ENCODE results near the gene TEX36.
"Not testable (repeated sequence)": the region's sequence is repeated elsewhere in the genome, so short reads cannot be mapped to it uniquely, and the experiment has no call there.

TEX36 gene, protein sequence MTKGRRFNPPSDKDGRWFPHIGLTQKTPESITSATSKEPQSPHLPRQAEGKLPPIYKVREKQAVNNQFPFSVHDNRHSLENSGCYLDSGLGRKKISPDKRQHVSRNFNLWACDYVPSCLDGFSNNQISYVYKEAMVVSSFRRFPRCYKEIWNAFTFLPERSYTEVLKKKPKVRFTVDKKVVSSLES

DNA sequence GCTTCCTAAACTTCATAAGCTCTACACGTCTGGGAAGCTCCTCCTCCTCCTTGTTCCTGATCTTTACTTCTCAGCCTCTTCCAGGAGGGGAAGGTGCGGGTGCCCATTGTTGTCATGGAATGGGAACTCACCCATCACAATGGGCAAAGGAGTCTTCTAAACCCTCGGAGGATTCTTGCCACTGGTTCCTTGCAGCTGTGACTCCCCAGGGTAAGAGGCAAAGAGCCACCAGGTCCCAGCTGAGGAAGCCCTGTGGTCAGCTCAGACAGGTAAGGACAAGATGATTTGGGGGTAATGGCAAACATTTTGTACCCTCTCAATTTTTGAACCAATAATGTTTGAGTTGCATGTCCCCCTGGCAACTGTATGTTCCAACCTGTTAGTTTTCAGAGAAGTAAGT is at the start of gene TEX36:
Gene TEX36 (minus strand): TSS at position 101 of the 400 bp plus-strand sequence. CDS start 174 bp downstream, outside the sequence.
- no peak for DNase-seq (ENCODE audit: low read depth in 2 of 2, low spot score in 1 of 2)

DNA sequence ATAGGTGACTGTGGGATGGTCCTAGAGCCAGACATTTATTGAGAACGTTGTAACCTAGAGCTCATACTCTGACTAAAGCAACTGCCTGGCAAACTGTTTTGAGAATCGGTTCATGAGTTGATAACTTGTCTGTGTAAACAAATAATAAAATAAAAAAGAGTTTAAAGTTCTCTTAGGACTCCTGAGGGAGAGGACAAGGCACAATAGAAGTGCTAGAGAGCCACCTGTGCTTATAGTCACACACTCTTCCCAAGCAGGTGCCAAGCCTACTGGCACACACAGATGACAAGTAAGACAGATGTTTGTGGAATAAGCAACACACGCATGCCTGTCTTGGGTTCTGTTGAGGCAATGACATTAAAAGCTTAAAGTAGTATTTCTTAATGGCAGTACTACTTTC is 44.5 kb upstream of the TEX36 start:
- no peak for DNase-seq (ENCODE audit: low read depth in 2 of 2, low spot score in 1 of 2)

DNA sequence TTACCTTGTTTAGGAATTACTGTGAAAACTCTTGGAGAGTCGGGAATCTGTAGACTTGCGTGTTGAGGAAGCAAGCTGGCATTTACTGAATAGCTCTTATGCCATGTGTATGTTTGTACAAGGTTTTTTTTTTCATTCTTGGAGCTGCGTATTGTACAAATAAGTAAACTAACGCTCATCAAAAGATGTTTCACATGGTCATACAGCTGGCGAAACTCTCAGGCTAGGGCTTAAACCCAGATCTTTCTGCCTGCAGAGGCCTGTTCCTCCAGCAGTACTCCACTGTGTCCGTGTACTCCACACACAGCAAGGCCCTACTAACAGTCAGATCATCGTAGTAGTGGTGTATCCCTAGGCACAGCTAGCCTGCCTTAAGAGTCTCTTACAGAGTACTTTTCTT is 44.0 kb upstream of the TEX36 start:
- no peak for DNase-seq (ENCODE audit: low read depth in 2 of 2, low spot score in 1 of 2)

DNA sequence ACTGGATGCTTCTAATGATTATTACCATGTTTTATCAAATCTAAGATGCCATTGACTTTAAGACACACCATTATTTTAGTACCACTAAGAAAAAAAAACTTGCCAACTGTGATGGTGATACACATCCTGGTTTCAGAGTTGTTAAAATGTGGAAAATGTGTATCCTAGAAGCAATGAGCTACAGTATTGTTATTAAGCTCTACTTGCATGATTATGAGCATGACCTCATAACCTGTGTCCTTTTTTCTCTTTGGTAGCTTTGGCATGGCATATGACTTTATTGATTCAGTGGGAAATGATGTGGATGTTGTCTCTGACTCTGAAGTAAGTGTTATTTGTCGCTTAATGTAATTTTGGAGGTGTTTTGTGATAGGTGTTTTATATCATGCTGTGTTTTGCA is 39.8 kb upstream of the TEX36 start:
- DNase-seq (ENCODE audit: low read depth in 2 of 2, low spot score in 1 of 2): no peak

DNA sequence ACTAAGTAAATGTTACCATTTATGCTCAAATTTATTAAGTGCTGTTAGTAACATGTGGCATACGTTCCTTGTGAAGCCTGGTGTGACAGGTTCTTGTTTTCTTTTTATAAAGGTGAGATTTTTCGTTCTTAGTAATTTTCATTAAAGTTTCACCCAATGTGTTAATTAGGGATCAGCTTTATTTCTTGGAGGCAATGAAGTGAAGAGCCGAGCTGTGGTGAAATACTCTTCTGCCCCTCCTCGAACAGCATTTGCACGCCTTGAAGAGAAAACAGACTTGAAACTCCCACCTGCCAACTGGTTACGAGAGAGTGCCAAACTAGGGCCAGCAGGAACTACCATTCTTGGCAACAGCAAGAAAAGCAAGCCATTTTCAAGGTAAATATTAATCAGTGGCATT is 38.1 kb upstream of the TEX36 start:
- DNase-seq (ENCODE audit: low read depth in 2 of 2, low spot score in 1 of 2): no peak

DNA sequence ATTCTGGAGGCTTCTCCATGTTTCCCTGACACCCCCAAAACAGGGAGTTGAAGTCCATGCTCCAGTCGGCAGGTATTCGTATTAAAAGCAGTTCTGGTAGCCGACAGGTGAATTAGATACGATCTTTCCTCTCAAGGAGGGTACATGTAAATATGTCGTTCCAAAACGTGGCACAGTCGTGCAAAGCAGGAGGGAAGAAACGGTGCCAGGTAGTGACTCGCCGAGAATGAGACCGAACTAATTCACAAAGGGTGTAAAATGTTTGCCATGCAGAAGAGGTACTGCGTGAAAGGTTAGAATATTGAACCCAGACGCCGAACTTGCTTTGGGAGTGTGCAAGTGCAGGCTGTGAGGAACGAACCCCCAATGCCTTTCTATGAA is 37.0 kb upstream of the TEX36 start:
- DNase-seq (ENCODE audit: low read depth in 2 of 2, low spot score in 1 of 2): no peak

DNA sequence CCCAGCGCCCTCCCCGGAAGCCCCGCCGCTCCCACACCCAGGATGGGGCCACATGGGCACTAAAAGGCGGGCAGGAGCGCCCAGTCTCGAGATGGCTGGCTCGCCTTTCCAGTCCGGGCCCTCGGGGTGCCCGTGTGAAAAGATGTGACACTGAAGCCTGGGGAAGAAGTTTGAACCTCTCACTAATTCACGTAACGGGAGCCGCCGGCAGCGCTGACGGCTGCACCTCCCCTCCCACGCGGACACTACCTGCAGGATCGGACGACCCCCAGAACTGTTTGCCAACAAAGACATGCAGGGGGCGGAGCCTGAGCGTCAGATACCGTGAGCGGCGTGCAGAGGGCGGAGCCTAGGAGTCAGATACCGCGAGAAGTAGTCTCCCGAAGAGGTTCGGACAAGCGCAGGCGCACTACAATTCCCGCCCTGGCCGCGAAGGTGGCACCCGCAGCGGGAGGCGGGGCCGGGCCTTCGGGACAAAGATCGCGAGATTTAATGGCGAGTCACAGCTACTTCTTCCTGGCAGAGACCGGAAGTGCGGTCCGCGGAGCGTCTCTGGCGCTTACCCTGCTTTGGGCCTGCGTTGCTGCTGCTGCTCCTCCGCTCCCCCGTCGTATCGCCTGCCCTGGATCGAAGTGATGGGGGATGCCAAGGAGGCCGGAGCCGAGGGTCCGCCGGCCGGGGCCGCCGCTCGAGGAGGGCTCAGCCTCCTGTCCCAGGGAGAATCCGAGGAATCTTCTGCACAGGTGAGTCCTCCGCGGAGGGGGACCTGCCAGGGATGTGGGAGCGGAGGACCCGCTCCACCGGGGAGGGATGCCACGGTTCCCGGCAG is 36.4 kb upstream of the TEX36 start, which contains the start of gene EDRF1:
Gene EDRF1 (plus strand): TSS at position 537 of the 829 bp plus-strand sequence. CDS start 99 bp downstream, at position 636.
- peak; percentile 98 for DNase-seq (ENCODE audit: low read depth in 2 of 2, low spot score in 1 of 2)

DNA sequence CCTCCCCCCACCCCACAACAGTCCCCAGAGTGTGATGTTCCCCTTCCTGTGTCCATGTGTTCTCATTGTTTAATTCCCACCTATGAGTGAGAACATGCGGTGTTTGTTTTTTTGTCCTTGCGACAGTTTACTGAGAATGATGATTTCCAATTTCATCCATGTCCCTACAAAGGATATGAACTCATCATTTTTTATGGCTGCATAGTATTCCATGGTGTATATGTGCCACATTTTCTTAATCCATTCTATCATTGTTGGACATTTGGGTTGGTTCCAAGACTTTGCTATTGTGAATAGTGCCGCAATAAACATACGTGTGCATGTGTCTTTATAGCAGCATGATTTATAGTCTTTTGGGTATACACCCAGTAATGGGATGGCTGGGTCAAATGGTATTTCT is 31.8 kb upstream of the TEX36 start:
- not testable (repeated sequence) for DNase-seq (ENCODE audit: low read depth in 2 of 2, low spot score in 1 of 2)

DNA sequence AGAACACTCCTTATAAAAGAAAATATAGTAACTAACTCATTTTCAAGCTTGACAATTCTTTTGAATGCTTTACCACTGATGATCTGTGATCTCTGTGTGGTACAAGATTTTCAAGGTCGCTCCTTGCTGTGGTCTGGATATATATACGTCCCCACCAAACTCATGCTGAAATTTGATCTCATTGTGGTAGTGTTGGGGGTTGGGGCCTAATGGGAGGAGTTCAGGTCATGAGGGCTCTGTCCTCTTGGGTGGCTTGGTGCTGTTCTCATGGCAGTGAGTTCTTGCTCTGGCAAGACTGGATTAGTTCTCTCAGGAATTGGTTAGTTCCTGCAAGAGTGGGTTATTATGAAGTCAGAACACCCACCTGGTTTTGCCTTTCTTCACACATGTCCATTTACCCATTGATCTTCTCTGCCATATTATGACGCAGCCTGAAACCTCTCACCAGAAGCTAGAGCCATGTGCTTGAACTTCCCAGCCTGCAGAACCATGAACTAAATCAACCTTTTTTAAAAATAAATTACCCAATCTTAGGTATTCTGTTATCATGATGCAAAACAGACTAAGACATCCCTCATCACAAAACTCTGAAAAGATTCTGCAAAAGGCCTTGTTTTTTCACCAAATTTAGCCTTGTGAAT is 28.3 kb upstream of the TEX36 start:
- DNase-seq (ENCODE audit: low read depth in 2 of 2, low spot score in 1 of 2): no peak

DNA sequence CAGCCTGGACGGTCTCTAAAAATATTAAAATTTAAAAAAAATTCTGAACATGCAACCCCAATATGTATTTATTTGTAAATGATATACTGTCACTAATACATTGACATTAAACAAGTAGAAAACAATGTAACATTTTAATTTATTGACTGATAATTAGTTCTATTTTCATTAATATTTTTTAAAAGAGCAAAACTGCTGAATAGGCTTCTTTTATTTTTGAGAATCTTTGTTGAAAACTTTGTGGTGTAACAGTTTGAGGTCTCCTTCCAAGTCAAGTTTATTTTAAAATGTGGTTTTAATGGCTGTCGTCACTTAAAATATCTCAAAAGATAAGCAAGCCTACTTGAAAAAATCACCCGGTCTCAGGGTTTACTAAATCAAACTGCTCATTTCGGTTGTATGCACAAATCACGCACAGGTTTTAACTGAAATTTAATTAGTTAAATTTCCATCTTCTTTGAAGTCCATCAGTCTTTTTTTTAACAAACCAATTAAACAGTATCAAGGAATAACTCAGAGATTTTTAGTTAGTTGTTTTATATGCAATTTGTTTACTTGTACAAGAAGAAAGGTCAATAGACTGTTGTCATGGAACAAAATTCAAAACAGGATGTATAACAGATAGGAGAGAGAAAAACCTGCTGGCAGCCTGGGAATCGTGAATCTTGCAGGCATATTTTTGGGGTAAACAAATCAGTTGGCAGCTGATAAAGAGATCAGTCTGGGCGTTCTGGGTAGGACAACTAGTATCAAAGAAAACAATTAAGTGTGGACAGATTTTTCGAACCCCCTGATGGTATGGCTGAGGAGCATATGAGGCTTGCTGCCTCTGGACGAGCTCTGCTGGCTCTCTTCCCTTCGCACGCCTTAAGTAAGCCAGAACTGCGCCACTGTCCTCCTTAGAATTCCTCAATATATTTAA is 26.9 kb upstream of the TEX36 start:
- no peak for DNase-seq (ENCODE audit: low read depth in 2 of 2, low spot score in 1 of 2)

DNA sequence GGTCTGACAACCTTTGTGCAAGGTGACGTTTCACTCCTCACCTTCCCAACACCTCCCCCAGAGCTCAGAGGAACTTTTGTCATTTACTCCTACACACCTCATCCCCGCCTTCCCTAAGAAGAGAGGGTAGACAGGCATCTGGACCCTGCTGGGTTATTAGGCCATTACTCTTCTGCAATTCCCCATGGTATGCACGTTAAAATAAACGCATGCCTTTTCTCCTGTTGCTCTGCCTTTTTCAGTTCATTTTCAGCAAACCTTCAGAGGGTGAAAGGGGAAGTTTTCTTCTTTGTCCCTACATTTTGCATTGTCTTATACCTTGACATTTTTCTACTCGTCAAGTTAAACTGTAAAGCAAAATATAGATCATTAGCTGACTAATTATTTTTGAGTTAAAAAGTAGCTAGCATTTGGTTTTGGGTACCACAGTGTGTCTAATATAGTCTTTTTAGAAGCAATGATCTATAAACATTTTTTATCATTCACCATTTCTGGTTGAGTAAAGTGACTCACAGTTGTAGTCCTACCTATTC is 26.1 kb upstream of the TEX36 start:
- DNase-seq (ENCODE audit: low read depth in 2 of 2, low spot score in 1 of 2): no peak

DNA sequence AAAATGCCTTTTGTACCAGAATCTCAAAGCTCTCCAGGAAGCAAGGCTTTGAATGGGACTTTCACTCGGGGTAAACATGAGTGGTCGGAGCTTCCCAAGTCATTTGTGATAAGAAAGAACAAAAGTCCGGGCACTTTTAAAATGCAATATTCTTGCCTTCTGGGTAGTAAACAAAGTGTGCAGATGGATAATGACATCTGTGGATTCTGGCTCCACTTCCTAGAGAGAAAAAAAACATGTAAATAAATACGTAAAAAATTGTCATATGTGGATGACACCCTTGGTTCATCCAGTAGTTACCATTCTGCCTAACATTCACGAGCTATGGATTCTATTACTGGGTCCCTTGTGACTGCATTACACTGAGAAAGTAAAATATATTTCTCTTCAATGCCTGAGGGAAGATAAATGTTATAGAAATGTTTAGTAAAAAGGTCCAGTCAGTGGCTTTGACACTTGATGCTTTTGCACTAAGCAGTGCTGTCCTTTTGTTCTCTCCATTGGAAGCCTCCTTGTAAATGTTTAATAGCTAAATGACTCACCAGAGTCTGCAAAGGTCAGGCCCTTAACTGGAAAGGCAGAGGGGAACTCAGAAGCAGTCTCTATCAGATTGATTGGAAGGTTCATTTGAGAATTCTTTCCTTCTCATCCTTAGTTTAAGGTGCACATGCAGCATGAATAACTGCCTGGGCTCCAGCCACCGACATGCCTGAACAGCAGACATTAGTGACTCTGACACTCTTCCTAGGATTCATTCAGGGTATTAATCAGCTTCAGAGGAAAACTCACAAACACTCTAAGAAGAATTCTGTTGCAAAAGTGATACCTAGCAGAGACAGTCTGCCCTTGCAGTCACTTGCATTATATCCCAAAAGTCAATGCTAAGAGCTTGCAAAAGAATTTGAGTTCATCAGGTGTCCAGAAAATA is 24.8 kb upstream of the TEX36 start:
- no peak for DNase-seq (ENCODE audit: low read depth in 2 of 2, low spot score in 1 of 2)

DNA sequence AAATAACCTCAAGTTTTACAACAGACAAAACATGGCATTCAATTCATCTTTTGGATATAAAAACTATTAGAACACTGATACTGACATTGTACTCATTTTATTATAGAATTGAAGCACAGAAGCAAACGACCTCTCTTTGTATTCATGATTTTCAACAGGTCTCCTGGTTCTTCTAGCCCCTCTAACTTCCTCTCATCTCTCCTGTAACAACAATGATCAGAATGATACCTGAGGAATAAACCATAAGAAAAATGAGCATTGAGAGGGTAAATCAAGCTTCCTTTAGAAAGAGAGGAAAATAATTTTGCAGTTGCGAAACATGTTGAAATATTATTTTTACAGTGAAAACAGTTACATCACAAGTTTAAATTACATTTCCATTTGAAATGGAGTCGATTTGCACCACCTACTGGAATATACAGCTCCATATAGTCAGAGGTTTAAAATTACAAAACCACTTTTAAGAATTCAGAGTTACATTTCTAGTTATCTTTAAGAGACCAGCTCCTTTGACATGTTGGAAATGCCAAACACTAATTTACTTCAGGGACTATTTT is 17.5 kb upstream of the TEX36 start:
- no peak for DNase-seq (ENCODE audit: low read depth in 2 of 2, low spot score in 1 of 2)

DNA sequence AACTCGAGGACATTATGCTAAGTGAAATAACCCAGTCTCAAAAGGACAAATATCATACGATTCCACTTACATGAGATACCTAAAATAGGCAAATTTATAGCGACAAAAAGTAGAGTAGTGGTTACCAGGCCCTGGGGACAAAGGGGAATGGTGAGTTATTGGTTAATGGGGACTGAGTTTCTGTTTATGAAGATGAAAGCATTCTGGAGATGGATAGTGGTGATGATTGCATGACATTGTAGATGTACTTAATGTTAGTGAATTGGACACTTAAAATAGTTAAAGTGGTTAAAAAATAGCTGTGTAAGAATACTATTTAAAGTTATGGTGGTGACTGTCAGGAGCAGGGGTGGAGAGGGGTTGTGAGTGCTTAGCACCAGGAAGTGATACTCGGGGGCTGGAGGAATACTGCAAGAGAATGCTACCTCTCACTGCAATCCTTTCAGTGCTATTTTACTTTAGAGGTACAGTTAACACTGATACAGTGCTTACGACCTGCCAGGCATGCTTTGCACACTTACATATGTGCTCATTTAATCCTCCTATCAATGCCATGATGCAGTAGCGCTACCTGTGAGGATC is 16.7 kb upstream of the TEX36 start:
- DNase-seq (ENCODE audit: low read depth in 2 of 2, low spot score in 1 of 2): no peak

DNA sequence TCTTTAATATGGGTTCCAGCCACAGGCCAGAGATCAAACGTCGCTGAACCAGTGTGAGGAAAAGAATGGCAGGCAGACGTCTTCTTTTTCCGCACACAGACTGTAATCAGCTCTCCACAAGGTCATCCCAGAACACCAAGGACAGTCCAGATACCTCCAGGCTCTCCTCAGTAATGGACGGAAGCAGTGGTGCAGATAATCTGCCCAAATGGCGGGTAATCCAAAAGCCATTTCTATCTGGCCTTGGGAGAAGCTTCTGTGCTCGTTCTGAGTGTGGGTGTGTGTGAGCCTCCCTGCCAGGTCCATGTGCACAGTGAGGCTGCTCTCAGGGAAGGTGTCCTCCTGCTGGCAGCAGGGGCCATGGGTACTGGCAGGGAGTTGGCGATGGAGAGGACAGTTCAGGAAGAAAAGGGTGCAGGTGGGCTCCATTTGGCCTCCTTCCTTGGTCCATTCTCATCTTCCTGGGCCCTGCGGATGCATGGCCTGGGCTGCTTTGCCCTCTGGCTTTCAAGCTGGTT is 15.6 kb upstream of the TEX36 start:
- no peak for DNase-seq (ENCODE audit: low read depth in 2 of 2, low spot score in 1 of 2)

DNA sequence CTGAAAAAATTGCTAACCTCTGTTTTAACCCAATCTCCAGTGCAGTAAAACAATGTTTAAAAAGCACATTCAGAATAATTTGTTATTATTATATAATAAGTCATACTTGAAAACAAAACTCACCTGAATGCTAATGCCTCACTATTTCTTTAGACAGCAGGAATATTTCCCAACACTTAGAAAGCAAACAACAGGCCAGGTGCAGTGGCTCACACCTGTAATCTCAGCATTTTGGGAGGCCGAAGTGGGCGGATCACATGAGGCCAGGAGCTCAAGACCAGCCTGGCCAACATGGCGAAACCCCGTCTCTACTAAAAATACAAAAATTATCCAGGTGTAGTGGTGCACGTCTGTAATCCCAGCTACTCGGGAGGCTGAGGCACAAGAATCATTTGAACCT is 13.9 kb upstream of the TEX36 start:
- not testable (repeated sequence) for DNase-seq (ENCODE audit: low read depth in 2 of 2, low spot score in 1 of 2)

DNA sequence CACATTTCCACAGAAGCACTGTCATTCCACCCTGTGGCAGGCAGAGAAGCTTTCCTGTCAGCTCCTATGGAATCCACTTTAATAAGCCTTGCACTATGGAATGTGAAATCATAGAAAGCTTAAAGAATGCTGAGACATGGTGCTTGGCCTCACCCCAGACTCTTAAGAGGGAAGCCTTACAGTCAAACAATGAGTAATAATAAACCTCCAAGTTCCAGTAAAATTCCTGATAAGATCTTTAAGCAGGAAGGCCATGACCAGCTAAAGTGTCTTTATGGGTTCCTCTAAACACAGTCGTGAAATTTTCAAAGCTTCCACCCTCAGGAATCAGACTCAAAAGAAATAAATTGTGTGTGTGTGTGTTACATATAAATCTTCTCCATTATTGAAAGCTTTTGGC is 11.9 kb upstream of the TEX36 start:
- DNase-seq (ENCODE audit: low read depth in 2 of 2, low spot score in 1 of 2): no peak

DNA sequence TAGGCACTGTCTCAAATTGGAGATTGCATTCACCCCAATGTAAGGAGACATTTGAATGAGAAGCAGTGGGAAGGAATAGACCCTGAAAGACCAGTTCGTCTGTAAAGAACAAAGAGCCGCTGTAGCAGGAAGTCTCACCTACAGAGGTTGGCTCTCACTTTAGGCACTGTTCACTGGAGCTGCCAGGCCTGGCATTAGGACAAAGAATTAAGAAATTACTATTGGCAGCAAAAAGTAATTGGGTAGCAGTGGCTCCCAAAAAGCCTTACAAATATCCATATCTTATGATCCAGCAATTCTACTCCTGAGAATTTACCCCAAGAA is 10.5 kb upstream of the TEX36 start:
- DNase-seq (ENCODE audit: low read depth in 2 of 2, low spot score in 1 of 2): no peak
